Measurements from ENCODE around the gene DNAAF8.
"Not testable (repeated sequence)": the region's sequence is repeated elsewhere in the genome, so short reads cannot be mapped to it uniquely, and the experiment has no call there.

Gene DNAAF8

DNA sequence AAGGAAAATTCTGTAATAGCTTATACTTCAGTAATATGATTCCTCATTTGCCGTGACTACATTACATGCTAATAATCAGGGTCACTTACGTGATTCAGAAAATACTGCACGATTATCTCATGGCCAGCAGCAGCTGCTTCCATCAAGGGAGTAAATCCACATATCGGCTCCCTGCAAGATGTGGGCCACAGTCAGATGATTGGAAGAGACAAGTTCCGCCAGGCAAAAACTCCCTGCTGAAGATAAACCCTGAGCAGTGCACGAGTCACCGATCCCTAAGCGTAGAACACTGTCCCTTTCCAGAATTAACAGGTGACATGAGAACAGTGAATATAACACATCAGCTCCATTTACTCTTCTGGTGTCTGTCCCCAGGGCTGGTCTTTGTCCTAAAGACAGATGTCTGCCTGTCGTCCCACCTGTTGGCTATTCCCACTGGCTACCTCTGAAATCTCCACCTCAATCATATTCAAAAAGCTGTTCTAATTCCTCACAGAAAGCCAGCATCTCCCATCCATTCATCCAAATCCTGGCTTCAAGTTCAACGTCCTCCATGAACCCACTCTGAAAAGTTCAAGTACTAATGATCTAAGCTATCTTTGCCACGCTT is 9.6 kb upstream of the DNAAF8 start:
- no peak for DNase-seq

DNA sequence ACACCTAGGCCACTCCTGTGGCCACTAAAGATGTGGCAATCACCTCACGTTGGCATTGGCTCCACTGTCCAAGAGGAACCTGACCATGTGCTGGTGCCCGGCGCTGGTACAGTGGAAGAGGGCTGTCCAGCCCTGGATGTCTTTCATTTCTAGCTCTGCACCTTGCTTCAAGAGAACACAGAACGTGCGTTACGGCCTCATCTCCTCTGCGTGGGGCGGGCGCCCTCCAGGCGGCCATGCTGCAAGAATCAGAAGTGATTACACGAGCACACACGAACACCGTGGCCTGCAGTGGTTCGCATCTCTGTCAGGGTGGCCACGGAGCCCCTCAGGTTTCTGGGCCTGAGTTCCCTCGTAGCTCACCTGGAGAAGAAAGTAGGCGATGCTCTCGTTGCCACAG is 7.7 kb upstream of the DNAAF8 start:
- DNase-seq = no peak

- DNase-seq = no peak
Measured at GRCh38 chr16:4728676-4729075, 5.7 kb upstream of the DNAAF8 start.

- no peak for DNase-seq
Measured at GRCh38 chr16:4729876-4730275, 4.5 kb upstream of the DNAAF8 start.

DNA sequence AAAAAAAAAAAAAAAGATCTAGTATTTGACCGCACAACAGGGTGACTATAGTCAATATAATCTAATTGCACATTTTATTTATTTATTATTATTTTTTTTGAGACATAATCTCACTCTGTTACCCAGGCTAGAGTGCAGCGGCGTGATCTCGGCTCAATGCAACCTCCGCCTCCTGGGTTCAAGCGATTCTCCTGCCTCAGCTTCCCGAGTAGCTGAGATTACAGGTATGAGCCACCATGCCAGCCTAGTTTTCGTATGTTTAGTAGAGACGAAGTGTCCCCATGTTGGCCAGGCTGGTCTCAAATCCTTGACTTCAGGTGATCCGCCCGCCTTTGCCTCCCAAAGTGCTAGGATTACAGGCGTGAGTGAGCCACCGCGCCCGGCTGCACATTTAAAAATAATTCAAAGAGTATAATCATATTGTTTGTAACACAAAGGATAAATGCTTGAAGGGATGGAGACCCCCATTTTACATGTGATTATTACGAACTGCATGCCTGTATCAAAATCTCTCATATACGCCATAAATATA is 1.1 kb upstream of the DNAAF8 start:
- DNase-seq = no peak

DNA sequence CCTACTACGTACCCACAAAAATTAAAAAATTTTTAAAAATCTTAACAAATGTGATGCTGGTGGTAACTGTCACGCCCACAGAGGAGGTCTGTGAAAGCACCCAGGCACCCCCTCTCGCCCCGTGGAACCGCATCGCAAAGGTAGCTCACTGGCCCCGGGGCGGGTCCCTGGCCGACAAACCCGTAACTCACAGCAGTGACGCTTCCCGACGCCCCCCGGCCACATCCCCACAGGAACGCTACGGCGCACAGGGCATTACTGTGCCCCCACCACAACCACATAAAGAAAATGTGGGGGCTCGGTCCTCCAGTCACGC is 632 bp upstream of the DNAAF8 start:
- DNase-seq = peak in 1 of 6 experiments; percentile 42

- peak; percentile 80 to 95 (median 90) for DNase-seq
Measured at GRCh38 chr16:4734730-4735535, 596 bp downstream of the DNAAF8 start.

DNA sequence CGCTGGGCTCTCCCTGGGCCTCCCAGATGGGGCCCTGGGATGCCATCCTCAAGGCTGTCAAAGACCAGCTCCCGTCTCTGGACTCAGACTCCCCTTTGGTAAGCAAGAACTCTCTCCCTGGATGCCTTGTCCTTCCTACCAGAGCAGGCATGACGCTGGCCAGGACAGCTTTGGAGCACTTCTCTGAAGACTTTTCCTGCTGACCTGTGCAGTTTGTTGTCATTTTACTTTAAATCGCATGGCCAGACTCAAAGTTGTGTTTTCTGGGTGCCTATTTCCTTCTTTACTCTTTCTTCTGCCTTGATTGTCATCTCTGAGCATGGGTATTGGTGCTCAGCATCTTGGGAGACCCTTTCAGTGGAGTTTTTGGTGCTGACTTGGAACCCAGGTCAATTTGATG is 2.2 kb downstream of the DNAAF8 start:
- no peak for DNase-seq

- DNase-seq = no peak
Measured at GRCh38 chr16:4737545-4737944, 3.2 kb downstream of the DNAAF8 start.

GRCh38 chr16:4738370-4738769 is 4.0 kb downstream of the DNAAF8 start:
- DNase-seq = not testable (repeated sequence)

DNA sequence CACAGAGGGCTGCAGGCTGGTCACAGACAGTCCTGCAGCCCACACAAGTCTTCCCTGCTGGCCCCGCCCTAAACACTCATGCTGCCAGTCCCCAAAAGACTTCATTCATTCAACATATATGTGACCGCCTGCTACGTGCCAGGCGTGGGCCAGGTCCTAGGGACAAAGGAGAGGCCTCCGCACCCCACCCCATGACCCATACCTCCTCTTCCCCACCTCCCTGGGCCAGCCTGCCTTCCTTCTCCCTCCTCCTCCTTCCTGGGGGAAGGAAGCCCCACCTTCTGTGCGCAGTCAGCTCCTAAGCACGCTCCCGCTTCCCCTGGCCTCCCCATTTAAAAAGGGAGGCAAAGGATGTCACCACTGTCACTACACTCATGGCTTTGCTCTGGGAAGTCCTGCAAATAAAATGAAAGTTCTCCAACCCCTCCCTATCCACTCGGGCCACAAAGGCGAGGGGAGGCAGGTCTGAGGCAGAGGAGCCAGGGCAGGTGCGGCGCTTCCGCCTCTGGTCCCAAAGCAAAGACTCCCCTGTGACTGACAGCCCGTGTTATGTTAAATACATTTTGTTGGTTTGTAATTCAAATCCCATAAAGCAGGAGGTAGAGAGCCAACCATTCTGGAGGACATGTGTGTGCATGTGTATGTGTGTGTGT is 9.0 kb downstream of the DNAAF8 start:
- no peak for DNase-seq

DNA sequence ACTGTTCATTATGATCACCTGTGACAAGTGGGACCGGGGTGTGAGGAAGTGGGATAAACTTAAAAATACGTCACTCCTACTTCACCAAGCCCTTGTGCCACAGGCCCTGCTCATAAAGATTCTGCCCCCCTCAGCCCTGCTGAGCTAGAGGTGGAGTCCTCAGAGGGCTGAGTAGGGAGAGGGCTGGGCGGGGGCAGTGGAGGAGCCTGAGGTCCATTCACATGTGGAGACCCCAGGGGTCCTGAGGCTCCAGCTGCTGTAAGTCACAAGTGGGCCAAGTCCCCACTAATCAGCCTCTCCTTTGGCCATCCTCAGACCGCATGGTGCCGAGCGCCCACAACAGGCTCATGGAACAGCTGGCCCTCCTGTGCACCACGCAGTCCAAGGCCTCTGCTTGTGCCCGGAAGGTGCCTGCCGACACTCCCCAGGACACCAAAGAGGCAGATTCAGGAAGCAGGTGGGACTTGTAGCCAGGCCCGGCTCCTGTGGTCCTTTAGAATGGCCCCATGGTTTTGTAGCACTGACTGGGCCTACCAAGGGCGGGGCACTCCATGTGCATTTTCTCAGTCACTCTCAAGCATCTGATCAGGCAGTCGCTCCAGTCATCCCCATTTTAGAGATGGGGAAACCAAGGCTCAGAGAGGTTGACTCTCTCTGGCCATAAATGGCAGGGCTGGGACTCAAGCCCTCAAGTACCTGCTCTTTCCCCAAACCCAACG is 10.4 kb downstream of the DNAAF8 start:
- no peak for DNase-seq

DNA sequence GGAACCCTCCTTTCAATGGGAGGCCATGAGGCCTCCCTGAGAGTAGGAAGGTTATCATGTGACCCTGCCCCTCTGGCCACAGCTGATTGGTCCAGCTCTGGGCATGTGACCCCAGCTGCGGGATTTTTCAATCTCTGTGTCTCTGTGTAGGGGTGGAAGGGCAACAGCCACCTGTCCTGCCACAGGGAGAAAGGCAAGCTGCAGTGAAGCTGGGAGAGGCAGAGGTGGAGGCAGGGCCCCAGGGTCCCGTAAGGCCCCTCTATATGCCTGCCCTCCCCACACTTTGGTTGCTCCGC is 10.9 kb downstream of the DNAAF8 start:
- DNase-seq = no peak

DNA sequence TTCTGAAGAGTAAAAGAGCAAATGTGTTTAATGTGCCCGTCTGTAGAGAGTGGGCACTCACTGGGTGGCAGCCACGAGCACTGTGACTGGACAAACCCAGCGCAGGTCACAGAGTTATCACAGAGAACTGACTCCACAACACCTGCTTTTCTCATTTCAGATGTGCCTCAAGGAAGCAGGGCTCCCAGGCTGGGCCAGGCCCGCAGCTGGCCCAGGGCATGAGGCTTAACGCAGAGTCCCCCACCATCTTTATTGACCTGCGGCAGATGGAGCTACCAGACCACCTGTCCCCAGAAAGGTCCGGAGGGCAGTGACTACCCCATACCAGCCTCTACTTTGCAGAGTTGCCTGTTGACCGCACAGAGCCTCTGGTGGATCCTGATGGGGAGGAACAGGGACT is 11.9 kb downstream of the DNAAF8 start:
- DNase-seq = no peak

- DNase-seq = no peak
Measured at GRCh38 chr16:4746991-4747574, 12.7 kb downstream of the DNAAF8 start.

DNA sequence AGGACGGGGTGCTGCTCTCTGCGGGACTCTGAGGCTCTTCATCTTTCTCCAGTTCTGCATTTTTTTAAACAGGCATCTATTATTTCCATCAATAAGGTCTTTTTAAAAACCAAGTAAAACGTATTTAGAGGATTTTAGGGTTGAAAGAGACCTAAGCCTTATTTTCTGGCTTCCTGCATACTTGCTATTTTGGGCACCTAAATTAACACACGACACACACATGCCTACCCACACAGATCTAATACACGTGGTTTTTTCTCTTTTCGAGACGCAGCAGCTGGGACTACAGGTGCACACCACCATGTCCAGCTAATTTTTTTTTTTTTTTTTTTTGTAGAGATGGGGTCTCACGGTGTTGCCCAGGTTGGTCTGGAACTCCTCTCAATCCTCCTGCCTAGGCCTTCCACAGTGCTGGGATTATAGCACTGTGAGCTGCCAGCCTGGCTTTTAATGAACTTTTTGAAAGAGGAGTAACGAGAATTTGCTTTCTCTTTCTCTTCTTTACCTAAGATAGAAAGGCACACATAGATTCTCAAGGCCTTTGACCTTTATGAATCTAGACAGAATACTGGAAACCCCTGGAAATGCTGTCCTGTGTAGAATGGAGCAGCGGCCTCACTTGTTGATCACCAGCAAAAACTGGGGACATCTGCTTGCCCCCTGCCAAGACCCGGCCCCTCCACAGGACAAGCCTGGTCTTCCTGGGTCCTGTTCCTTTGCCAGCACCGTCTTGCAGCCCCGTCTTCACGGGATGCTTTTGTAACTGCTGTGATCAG is 13.8 kb downstream of the DNAAF8 start:
- peak in 2 of 6 experiments; percentile 30 to 36 for DNase-seq

DNA sequence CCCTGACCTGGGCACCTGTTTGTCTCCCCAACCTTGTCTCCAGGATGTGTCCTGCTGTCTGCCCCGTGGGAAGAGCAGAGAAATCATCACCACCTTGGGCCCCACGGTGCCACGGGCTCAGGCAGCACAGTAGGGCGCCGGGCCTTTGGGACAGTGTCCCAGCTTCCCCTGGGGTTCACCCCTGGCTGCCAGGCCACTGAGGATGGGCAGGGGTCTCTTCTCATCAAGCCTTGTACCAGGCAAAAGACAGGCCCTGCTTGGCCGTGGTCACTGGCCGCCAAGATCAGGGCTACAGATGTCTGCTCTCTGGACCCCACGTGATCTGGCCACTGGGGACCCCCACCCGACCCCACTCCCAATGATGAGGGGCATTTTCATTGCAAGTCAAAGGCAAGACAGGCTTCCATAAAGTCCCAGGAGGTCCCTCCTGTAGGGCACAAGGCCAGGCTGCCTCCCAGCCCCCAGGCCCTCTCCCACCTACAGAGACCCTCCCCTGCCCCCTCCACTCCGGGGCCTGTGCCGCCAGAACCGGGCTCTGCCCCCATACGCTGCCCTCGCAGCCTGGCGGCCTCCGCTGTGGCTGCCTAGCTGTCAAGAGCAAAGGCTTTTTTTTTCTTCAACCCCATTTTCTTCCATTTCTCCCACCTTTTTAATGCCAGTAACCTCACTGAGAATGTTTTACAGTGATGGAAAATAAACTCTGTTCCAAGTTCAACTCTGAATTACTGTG is 14.5 kb downstream of the DNAAF8 start:
- DNase-seq = no peak

DNA sequence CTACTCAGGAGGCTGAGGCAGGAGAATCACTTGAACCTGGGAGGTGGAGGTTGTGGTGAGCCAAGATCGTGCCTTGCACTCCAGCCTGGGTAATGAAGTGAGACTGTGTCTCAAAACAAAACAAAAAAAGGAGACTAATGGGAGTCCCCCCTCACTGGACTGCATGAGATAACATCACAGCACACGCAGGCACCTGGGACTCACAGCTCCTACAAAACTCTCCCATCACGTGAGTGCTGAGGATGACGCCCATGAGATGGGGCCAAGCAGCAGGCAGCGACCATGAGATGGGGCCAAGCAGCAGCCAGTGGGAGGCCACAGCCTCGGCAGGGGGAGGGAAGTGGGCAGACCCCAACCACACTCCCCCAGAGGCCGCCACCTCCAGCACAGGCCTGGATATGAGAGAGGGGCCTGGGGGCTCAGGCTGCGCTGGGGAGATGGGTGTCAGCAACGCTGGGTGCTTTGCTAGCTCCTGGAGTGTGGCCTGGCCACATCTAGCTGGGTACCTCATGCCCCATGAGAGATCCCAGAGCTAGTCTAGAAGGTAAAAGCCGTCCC is 15.4 kb downstream of the DNAAF8 start:
- no peak for DNase-seq

GRCh38 chr16:4750896-4751295 is 16.6 kb downstream of the DNAAF8 start:
- no peak for DNase-seq

DNA sequence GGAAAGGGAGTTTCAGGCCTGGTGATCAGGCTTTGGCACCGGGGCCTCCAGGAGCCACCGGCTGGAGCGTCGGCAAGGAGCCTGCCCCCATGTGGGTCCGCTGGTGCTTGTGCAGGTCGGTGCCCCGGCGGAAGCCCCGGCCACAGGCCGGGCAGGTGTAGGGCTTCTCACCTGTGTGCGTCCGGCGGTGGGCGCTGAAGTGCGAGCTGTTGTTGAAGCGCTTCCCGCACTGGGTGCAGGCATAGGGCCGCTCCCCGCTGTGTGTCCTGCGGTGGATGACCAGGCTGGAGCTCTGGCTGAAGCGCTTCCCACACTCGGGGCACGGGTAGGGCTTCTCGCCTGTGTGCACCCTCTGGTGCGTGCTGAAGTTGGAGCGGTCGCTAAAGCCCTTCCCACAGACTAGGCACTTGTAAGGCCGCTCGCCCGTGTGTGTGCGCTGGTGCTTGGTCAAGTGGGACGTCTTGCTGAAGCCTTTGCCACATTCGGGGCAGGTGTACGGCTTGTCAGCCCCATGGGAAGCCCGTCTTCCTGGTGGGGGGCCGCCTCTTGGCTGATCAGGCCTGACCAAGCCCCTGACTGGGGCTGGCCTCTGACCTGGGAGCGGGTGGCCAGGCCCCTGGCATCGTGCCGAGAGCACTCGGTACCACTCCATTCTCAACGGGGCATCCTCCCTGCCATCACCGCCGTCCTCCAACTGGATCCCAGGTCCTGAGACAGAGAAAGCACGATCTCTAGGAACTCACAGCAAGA is 18.2 kb downstream of the DNAAF8 start:
- no peak for DNase-seq

GRCh38 chr16:4753227-4753626 is 18.9 kb downstream of the DNAAF8 start:
- DNase-seq = no peak
